Subcutaneous abdominal adipose tissue (tissue), 5 donors: ENCODE data around the gene UCP3.

Experiments used
- H3K27ac ChIP-seq: one replicate; pipeline ENCODE4 v1.7.0; 2013; ENCODE audit warnings: low read depth, mild to moderate bottlenecking, inconsistent platforms, low read length, moderate library complexity
- H3K27me3 ChIP-seq, 5 donors: one replicate each; pipeline ENCODE4 v1.7.0; 2013; ENCODE audit warnings: low read length in 5 of 5, inconsistent platforms in 1 of 5; ENCODE audit not compliant: control insufficient read depth in 5 of 5, insufficient read depth in 4 of 5
- H3K36me3 ChIP-seq, 5 donors: one replicate each; pipeline ENCODE4 v1.7.0; 2013; ENCODE audit warnings: low read length in 5 of 5; ENCODE audit not compliant: control insufficient read depth in 5 of 5, insufficient read depth in 5 of 5
- H3K4me1 ChIP-seq, 5 donors: one replicate each; pipeline ENCODE4 v1.7.0; 2013; ENCODE audit warnings: low read length in 5 of 5, mild to moderate bottlenecking in 3 of 5, moderate library complexity in 1 of 5; ENCODE audit not compliant: control insufficient read depth in 5 of 5, insufficient read depth in 5 of 5
- H3K4me3 ChIP-seq, 5 donors: one replicate each; pipeline ENCODE4 v1.7.0; 2013; ENCODE audit warnings: low read length in 5 of 5, low read depth in 1 of 5
- H3K9ac ChIP-seq, 5 donors: one replicate each; pipeline ENCODE4 v1.7.0; 2013; ENCODE audit warnings: low read length in 5 of 5, mild to moderate bottlenecking in 4 of 5, moderate library complexity in 3 of 5
- H3K9me3 ChIP-seq, 5 donors: one replicate each; pipeline ENCODE4 v1.7.0; 2013; ENCODE audit warnings: low read length in 5 of 5; ENCODE audit not compliant: control insufficient read depth in 5 of 5
- donor health status: healthy.
- donor health status: healthy.
- donor health status: healthy.
- donor health status: healthy.
- donor health status: healthy.

The UCP3 gene

DNA sequence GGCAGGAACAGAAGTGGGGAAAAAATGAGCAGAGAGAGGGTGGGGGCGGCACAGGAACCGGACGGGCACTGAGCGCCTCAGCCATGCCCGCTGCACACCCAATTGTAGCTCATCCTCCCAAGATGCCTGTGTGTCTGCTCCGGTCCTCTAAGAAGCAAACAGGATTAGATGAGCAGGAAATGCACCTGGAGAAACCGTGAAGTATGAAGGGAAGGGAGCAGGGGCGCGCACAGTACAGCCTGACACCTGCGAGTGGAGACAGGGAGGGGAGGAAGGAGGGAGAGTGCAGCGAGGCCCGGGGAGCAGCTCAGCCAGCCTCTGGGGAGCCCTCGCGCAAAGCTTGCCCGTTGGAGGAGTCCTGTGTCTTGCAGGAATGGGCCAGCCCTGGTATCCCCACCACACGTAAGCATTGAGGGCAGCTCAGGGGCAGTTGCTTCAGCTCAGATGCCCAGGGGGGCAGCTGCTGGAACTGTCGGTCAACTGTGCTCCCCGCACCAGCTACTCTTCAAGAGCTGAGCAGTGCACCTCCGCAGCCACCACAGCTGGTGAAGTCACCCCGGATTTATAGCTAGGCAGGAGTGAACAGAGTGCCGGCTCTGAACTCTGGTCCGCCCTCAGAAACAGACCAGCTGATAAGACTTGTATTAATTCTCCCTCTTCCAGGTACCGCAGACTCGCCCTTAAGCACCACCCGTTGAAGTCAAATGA, 51.1 kb downstream of the UCP3 start:
- Histone ChIP-seq H3K4me3 (no peak overlapping the region), H3K9me3 (no peaks in the 10 kb centered on the region), H3K4me1 (peaks cover 0 to 5% (median 0%) of the 10 kb centered on the region in 5 donors), H3K27ac (no peak overlapping the region), H3K9ac (no peak overlapping the region), H3K27me3 (peaks cover 16 to 21% (median 19%) of the 10 kb centered on the region in 5 donors), H3K36me3 (no peaks in the 10 kb centered on the region)

DNA sequence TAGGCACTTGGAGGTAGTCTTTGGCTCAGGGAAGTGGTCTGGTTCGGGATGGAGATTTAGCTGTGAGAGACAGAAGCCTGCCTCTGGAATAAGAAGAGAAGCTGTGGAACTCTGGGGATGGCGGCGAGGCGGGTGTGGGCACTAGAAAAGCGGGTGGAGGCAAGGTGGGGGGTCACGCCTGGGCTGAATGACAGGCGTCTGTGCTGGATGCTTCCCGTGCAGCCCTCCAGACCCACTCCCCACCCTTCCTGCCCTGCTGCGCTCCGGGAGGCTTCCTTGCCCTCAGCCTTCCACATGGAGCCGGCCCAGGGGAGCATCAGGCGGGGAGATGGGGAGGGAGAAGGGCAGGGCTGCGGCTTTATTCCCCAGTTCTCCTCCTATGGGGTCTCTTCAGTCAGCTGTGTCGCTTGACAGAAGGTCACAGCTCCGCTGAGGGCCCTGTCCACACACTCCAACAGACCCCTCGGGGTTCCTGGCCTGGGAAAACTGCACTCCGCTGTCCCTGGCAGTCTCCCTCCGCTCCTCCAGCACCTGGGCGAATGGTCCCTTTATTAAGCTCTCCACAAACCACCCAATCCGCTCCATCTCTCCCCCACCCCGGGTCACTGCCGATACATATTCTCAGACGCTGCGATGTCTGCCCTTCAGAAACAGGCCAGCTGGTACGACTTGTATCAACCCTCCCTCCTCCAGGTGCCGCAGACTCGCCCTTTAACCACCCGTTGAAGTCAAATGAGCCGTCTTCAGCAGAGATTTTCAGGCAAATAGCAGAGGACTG, 51.8 kb downstream of the UCP3 start:
- Histone ChIP-seq H3K36me3 (no peaks in the 10 kb centered on the region), H3K4me1 (peaks cover 0 to 5% (median 0%) of the 10 kb centered on the region in 5 donors), H3K27ac (no peak overlapping the region), H3K9ac (no peak overlapping the region), H3K4me3 (no peak overlapping the region), H3K9me3 (no peaks in the 10 kb centered on the region), H3K27me3 (peaks cover 16 to 21% (median 19%) of the 10 kb centered on the region in 5 donors)

DNA sequence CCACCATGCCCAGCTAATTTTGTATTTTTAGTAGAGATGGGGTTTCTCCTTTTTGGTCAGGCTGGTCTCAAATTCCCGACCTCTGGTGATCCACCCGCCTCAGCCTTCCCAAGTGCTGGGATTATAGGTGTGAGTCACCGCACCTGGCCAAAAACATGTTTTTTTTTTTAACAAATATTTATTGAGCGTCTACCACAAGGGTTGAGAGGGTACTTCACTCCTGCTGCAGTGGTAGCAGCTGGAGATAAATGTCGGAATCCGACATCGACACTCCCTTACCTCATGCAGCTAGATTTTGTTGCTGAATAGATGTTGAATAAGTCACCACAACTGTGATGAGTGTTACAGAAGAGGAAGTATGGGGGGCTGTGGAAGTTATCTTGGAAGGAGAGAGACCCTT, 57.1 kb downstream of the UCP3 start:
- Histone ChIP-seq H3K9me3 (no peaks in the 10 kb centered on the region), H3K27me3 (peaks cover 0 to 7% (median 2%) of the 10 kb centered on the region in 5 donors), H3K4me3 (no peak overlapping the region), H3K9ac (no peak overlapping the region), H3K36me3 (no peaks in the 10 kb centered on the region), H3K4me1 (no peaks in the 10 kb centered on the region), H3K27ac (no peak overlapping the region)

DNA sequence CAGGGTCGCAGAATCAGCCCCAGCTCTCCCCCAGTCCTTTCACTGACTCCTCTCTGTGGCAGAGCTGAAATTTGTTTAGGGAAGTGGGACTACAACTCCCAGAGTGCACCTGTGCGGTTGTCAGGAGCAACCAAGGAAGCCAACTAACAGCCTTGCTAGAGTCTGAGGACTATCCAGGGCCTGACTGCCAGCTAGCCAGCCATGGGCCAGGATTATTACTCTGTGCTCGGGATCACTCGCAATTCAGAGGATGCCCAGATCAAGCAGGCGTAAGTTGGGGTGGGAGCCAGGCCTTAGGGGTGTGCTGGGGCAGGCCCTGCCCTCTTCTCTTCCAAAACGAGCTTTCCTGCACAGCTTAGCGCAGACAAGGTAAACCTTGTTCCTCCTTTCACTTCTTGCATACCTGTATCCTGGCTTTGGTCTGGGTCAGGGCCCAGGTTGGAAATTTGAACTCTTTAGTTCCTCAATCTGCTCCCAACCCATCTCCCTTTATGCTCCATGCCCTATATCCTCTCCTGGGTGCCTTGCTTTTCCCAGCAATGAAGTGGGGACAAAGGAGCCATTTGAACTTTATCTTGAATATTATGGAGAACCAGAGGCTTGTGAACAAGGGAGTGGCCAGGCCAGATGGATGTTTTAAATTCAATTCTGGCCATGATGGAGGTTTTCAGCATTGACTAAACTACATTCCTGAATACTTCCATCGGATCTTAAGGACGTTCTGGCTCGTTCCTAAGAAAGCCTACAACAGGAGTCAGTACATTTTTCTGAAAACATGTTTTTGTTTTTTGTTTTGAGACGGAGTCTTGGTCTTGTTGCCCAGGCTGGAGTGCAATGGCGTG, 57.8 kb downstream of the UCP3 start, which contains the start of gene DNAJB13:
DNAJB13 (plus strand) TSS at position 158 of the 842 bp plus-strand sequence; CDS start at position 202, 44 bp downstream.
- Histone ChIP-seq H3K4me1 (no peaks in the 10 kb centered on the region), H3K27me3 (peaks cover 0 to 3% (median 0%) of the 10 kb centered on the region in 5 donors), H3K9me3 (no peaks in the 10 kb centered on the region), H3K9ac (no peak within 1 kb of the TSS), H3K27ac (no peak within 1 kb of the TSS), H3K4me3 (no peak within 1 kb of the TSS), H3K36me3 (no peaks in the 10 kb centered on the region)
